Left lung (tissue), 10 donors: ENCODE measurements around the gene EGLN2. TPM values are rescaled to one million over a fixed set of nuclear protein-coding genes. Genes with fewer than 3 reads are reported as not detected.

Source experiments
- ATAC-seq: fragments of 200-7000 bp; cut with Tn5 transposase; one replicate; pipeline ENCODE4 v1.9.1; 2020; ENCODE audit warnings: moderate library complexity
- DNase-seq, 4 donors: peaks; one replicate each; pipeline ENCODE4 v3.0.0-alpha.2; 2013 to 2020
- H3K27ac ChIP-seq, 2 donors: fragments of 200-600 bp; sonication (generic) in 1 of 2; one replicate each; pipeline versions ENCODE4 v1.5.0 to v1.8.0; 2020 to 2021
- H3K27me3 ChIP-seq, 2 donors: fragments of 200-600 bp; sonication (generic) in 1 of 2; one replicate each; pipeline versions ENCODE4 v1.5.0 to v1.8.0; 2020 to 2021
- H3K36me3 ChIP-seq, 2 donors: fragments of 200-600 bp; sonication (generic) in 1 of 2; one replicate each; pipeline versions ENCODE4 v1.5.0 to v1.8.0; 2020 to 2021
- H3K4me1 ChIP-seq, 2 donors: fragments of 200-600 bp; one replicate each; pipeline ENCODE4 v1.8.0; 2021
- H3K4me3 ChIP-seq, 2 donors: fragments of 200-600 bp; sonication (generic) in 1 of 2; one replicate each; pipeline versions ENCODE4 v1.5.0 to v1.8.0; 2020 to 2021; ENCODE audit warnings: mild to moderate bottlenecking in 1 of 2
- H3K9me3 ChIP-seq, 2 donors: fragments of 200-600 bp; sonication (generic) in 1 of 2; one replicate each; pipeline versions ENCODE4 v1.5.0 to v1.8.0; 2020 to 2021
- CTCF ChIP-seq, 2 donors: fragments of 200-600 bp; sonication (generic) in 1 of 2; IDR thresholded peaks; one replicate each; pipeline versions ENCODE4 v1.5.0 to v1.8.0; 2021; ENCODE audit warnings: antibody characterized with exemption in 2 of 2
- intact Hi-C, 2 donors: fragments of 100-400 bp; cut with DNase I; formaldehyde crosslinking; loops; one replicate each; pipeline versions ENCODE4 v1.11.2 to v1.14.2; 2022
- polyA plus RNA-seq, 6 donors: library from polyadenylated mRNA; unstranded; fragments of 120-200 nt; gene quantifications; one replicate each; pipeline ENCODE4 v1.2.1, GENCODE V29; 2013; ENCODE audit not compliant: insufficient read length in 6 of 6
- total RNA-seq, 2 donors: library from RNA; stranded (reverse); fragmentation: NEBNext Ultra II Directional; extraction: Animal tissue kit (Norgen Biotek cat#: 25700); gene quantifications; one replicate each; pipeline ENCODE4 v1.2.1, GENCODE V29; 2021
- donor health status: DM: no; HTN: yes; CAD: no.
- donor health status: DM: no; HTN: no; CAD: no.

The EGLN2 gene
- total and polyA plus RNA-seq, 8 donors = 57.0 to 150 (median 75.9) TPM

- Histone ChIP-seq H3K4me3 (peak overlapping the region; percentile 58 to 96), H3K9me3 (no peaks in the 10 kb centered on the region), H3K27me3 (no peaks in the 10 kb centered on the region), H3K4me1 (peaks cover 45 to 58% of the 10 kb centered on the region in 2 donors), H3K36me3 (peaks cover 0 to 44% of the 10 kb centered on the region in 2 donors), H3K27ac (peak overlapping the region; percentile 91 to 93)
- ATAC-seq = no peak
- intact Hi-C loops = no loop called here
- no peak for TF ChIP-seq CTCF (IDR thresholded peaks at IDR 0.05)
- DNase-seq = peak in 3 of 4 donors; percentile 50 to 90 (median 68)
Measured at GRCh38 chr19:40799558-40800338, 757 bp downstream of the EGLN2 start.

- ATAC-seq (no peak), DNase-seq (no peak)
- peak overlapping the region; percentile 91 to 93 for H3K27ac ChIP-seq
- no peak for TF ChIP-seq CTCF (IDR thresholded peaks at IDR 0.05)
- peaks cover 0 to 52% of the 10 kb centered on the region in 2 donors for H3K36me3 ChIP-seq
- H3K4me3 ChIP-seq = peak overlapping the region; percentile 58 to 96
- no peaks in the 10 kb centered on the region for H3K27me3 ChIP-seq
- H3K4me1 ChIP-seq = peaks cover 52 to 65% of the 10 kb centered on the region in 2 donors
- H3K9me3 ChIP-seq = no peaks in the 10 kb centered on the region
- intact Hi-C loops = no loop called here
Measured at GRCh38 chr19:40800339-40800996, 1.5 kb downstream of the EGLN2 start.

- ATAC-seq = no peak
- H3K27ac ChIP-seq = peak overlapping the region; percentile 69 to 91
- peaks cover 0 to 52% of the 10 kb centered on the region in 2 donors for H3K36me3 ChIP-seq
- no peaks in the 10 kb centered on the region for H3K27me3 ChIP-seq
- intact Hi-C loops = no loop called here
- TF ChIP-seq CTCF (IDR thresholded peaks at IDR 0.05) = no peak
- no peaks in the 10 kb centered on the region for H3K9me3 ChIP-seq
- peaks cover 57 to 71% of the 10 kb centered on the region in 2 donors for H3K4me1 ChIP-seq
- DNase-seq = peak in 1 of 4 donors; percentile 80
- H3K4me3 ChIP-seq = peak overlapping the region; percentile 58 to 96
Measured at GRCh38 chr19:40800997-40801377, 2.0 kb downstream of the EGLN2 start.

DNA sequence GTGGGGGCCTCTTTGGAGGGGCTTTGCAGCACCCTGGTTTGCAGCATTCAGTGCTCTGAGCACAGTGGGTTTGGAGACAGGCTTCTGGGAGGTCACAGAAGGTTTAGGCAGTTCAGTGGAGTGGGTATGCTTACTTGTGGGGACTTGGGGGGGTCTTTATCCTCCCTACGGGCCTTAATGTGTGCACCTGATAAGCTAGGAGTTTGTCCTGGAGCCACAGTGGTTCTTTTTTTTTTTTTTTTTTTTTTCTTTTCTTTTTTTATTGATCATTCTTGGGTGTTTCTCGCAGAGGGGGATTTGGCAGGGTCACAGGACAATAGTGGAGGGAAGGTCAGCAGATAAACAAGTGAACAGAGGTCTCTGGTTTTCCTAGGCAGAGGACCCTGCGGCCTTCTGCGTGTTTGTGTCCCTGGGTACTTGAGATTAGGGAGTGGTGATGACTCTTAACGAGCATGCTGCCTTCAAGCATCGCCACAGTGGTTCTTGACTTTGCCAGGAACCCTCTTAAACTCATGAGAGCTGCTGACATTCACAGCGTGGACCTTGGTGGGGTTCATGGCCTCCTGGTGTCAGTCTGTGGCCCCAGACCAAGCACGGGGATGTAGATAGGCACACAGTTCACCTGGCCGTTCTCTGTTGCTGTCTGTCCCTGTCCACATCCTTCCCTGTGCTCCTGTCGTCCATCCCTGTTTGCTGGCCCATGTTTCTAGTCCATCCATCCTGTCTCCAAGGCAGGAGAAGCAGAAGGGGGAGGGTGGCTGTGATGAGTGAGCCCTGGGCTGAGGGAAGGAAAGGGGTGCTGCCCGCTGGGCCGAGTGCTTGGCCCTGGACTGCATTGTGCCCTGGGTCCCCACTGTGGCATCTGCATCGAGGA lies 2.7 kb downstream of the EGLN2 start:
- Histone ChIP-seq H3K36me3 (peaks cover 0 to 56% of the 10 kb centered on the region in 2 donors), H3K27ac (peak overlapping the region; percentile 69 to 91), H3K4me3 (peak overlapping the region; percentile 8 to 96), H3K9me3 (no peaks in the 10 kb centered on the region), H3K4me1 (peaks cover 64 to 77% of the 10 kb centered on the region in 2 donors), H3K27me3 (no peaks in the 10 kb centered on the region)
- intact Hi-C loops = no loop called here
- peak in 1 of 4 donors; percentile 62 for DNase-seq
- ATAC-seq = peak; percentile 1
- no peak for TF ChIP-seq CTCF (IDR thresholded peaks at IDR 0.05)
